Measurements from ENCODE around the gene DHODH.

DNA sequence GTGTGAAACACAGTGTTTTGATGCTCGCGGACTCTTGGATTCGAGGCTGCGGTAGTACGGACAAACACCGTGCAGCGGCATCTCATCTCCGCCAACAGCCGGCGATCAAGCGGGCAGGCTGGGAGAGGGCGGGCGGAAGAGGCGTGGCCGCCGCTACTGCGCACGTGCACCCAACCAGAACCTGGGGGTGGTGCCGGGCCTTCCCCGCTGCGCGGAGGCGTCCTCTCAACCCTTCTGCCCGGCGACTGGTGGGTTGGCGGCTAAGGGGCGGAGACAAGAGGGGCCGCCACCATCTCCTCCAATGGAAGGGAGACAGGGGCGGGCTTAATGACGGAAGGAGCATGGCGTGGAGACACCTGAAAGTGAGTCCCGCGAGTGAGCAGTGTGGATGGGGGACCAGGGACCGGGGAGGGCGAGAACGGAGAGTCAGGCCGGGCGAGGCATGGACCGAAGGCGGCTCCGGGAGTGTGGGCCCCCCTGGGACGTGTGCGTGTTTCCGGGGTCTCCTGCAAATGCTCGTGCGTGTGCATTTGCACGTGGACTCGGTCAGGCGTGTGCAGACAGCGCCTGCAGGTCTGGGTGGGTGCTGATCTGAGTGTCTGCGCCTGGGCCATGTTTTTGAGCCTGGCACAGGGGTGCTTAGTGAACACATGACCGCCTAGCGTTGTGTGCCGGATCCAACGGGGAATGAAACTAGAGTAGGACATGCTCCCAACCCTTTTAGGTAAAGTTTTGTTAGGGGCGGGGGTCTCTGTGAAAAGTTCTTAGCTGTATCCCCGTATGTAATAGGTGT lies at the start of gene DHODH:
- TF ChIP-seq, protein P1, sequence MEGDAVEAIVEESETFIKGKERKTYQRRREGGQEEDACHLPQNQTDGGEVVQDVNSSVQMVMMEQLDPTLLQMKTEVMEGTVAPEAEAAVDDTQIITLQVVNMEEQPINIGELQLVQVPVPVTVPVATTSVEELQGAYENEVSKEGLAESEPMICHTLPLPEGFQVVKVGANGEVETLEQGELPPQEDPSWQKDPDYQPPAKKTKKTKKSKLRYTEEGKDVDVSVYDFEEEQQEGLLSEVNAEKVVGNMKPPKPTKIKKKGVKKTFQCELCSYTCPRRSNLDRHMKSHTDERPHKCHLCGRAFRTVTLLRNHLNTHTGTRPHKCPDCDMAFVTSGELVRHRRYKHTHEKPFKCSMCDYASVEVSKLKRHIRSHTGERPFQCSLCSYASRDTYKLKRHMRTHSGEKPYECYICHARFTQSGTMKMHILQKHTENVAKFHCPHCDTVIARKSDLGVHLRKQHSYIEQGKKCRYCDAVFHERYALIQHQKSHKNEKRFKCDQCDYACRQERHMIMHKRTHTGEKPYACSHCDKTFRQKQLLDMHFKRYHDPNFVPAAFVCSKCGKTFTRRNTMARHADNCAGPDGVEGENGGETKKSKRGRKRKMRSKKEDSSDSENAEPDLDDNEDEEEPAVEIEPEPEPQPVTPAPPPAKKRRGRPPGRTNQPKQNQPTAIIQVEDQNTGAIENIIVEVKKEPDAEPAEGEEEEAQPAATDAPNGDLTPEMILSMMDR (IDR thresholded peaks at IDR 0.05; ENCODE audit: low read depth, low read length): no peak
- no peak for TF ChIP-seq EZH2phosphoT487 (IDR thresholded peaks at IDR 0.05; ENCODE audit: low read depth)

Measured in OCI-LY3 (cell line).